Cardiac muscle cell (in vitro differentiated cells and primary cell): ENCODE measurements around the gene TMPRSS4. TPM values are rescaled to one million over a fixed set of nuclear protein-coding genes. Genes with fewer than 3 reads are reported as not detected.

Source experiments
- DNase-seq, 2 donors: peaks; one replicate each; pipeline versions ENCODE4 v3.0.0 to v3.0.0-alpha.2; 2010 to 2017; ENCODE audit warnings: low read depth in 1 of 2, low spot score in 1 of 2
- H3K27ac ChIP-seq: fragments of 200-600 bp; sonication (generic); 2 replicates; pipeline ENCODE4 v1.5.1; 2016
- H3K27me3 ChIP-seq: fragments of 200-600 bp; sonication (generic); 2 replicates; pipeline ENCODE4 v1.6.0; 2016; ENCODE audit warnings: control low read depth
- H3K36me3 ChIP-seq: fragments of 200-600 bp; sonication (generic); 2 replicates; pipeline ENCODE4 v1.5.1; 2016; ENCODE audit warnings: control low read depth
- H3K4me1 ChIP-seq: fragments of 200-600 bp; sonication (generic); 2 replicates; pipeline ENCODE4 v1.8.1; 2017; ENCODE audit warnings: low read depth, mild to moderate bottlenecking, mixed run types
- H3K4me3 ChIP-seq: fragments of 200-600 bp; sonication (generic); 2 replicates; pipeline ENCODE4 v1.5.1; 2016; ENCODE audit warnings: mild to moderate bottlenecking
- H3K9me3 ChIP-seq: fragments of 200-600 bp; sonication (generic); 2 replicates; pipeline ENCODE4 v1.5.1; 2017; ENCODE audit warnings: low read depth, mild to moderate bottlenecking, control low read depth
- CTCF ChIP-seq: IDR thresholded peaks from 2 replicates; pipeline ENCODE4 v1.5.1; 2012; ENCODE audit warnings: low read depth, mild to moderate bottlenecking, low read length
- polyA plus RNA-seq: library from polyadenylated mRNA; unstranded; fragments of >200 nt; fragmentation: Nextera tagmentation; extraction: Ambion mirVana; gene quantifications from 2 replicates; pipeline ENCODE4 v1.2.1, GENCODE V29; 2016
- total RNA-seq: library from RNA; depleted of rRNA; stranded (reverse); fragments of >200 nt; gene quantifications from 2 replicates; pipeline ENCODE4 v1.2.3, GENCODE V29; 2016

Gene TMPRSS4
- total and polyA plus RNA-seq, 2 experiments from 2014 or later = not detected

GRCh38 chr11:118144301-118145268 lies 67.7 kb downstream of the TMPRSS4 start:
- H3K27me3 ChIP-seq = peaks cover 80% of the 10 kb centered on the region
- no peak for TF ChIP-seq CTCF
- no peaks in the 10 kb centered on the region for H3K4me1 ChIP-seq
- no peaks in the 10 kb centered on the region for H3K9me3 ChIP-seq
- no peak overlapping the region for H3K4me3 ChIP-seq
- H3K27ac ChIP-seq = no peak overlapping the region
- H3K36me3 ChIP-seq = no peaks in the 10 kb centered on the region
- no peak for DNase-seq

GRCh38 chr11:118145285-118146227 lies 68.7 kb downstream of the TMPRSS4 start:
- Histone ChIP-seq H3K4me1 (no peaks in the 10 kb centered on the region), H3K9me3 (no peaks in the 10 kb centered on the region), H3K27ac (no peak overlapping the region), H3K27me3 (peaks cover 85% of the 10 kb centered on the region), H3K36me3 (no peaks in the 10 kb centered on the region), H3K4me3 (peak overlapping the region; percentile 46)
- peak; percentile 72 to 89 for DNase-seq
- TF ChIP-seq CTCF = peak; percentile 82

GRCh38 chr11:118146554-118146953 lies 69.7 kb downstream of the TMPRSS4 start:
- Histone ChIP-seq H3K36me3 (no peaks in the 10 kb centered on the region), H3K27ac (no peak overlapping the region), H3K4me3 (no peak overlapping the region), H3K4me1 (no peaks in the 10 kb centered on the region), H3K27me3 (peaks cover 85% of the 10 kb centered on the region), H3K9me3 (no peaks in the 10 kb centered on the region)
- TF ChIP-seq CTCF = no peak
- DNase-seq = no peak

- DNase-seq = no peak
- no peak overlapping the region for H3K4me3 ChIP-seq
- peaks cover 88% of the 10 kb centered on the region for H3K27me3 ChIP-seq
These were observed 70.6 kb downstream of the TMPRSS4 start for GRCh38 chr11:118147502-118147901.

More at GRCh38 chr11:118147502-118147901, 70.6 kb downstream of the TMPRSS4 start:
- H3K36me3 ChIP-seq = no peaks in the 10 kb centered on the region
- no peak overlapping the region for H3K27ac ChIP-seq
- H3K4me1 ChIP-seq = no peaks in the 10 kb centered on the region
- H3K9me3 ChIP-seq = no peaks in the 10 kb centered on the region
- TF ChIP-seq CTCF = no peak
